HG03060 (cell line): ENCODE results near the gene TDRD15.
"Not testable (repeated sequence)": the region's sequence is repeated elsewhere in the genome, so short reads cannot be mapped to it uniquely, and the experiment has no call there.

Experiments used
- ATAC-seq: cut with Tn5 transposase; IDR thresholded peaks from one replicate; pipeline ENCODE4 v1.9.1; 2021; ENCODE audit warnings: low read depth, moderate number of reproducible peaks; ENCODE audit not compliant: unreplicated experiment

Gene TDRD15

DNA sequence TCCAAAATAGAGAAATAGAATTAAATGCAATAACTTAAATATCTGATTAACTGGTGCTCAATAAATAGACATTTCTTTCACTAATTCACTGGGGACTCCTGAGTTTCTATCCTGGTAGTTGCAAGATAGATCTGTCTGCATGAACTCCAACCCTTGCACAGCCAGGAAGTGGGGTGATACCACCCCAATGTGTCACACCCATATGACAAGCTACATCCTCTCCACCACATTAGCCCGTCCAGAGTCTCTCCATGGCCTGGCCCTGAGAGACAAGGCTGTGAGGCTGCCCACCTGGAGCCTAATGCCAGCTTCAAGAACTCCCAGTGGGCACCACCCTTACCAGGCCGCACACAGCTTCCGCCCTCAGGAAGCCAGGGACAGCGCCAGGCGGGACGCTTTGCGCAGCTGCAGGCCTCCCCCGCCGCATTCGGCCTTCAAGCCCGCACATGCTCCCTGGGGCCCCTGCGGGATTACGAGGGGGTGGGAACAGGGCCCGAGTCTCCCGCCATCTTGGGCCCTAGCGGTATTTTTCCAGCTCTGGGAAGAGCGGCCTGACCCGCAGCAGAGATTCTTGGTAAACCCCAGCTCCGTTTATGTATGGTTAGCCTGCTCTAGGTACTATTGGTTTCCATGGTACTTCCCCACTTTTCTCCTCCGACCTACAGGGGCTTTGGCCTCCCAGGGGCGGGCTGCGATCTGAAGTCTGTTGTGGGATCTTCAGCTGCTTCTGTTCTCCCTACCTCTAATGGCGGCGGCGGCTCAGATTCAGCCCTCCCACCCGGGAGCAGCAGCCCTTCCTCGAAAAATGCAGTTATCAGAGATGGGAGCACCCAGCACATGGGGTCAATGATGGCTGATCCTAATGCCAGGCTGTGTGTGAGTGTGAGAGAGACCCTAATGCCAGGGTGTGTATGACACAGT lies at the start of gene TDRD15:
TDRD15 (plus strand) TSS at position 496 of the 921 bp plus-strand sequence. CDS start 13,500 bp downstream, outside the sequence.
- no peak for ATAC-seq

GRCh38 chr2:21078296-21078695 lies 45.5 kb upstream of the TDRD15 start:
- no peak for ATAC-seq

DNA sequence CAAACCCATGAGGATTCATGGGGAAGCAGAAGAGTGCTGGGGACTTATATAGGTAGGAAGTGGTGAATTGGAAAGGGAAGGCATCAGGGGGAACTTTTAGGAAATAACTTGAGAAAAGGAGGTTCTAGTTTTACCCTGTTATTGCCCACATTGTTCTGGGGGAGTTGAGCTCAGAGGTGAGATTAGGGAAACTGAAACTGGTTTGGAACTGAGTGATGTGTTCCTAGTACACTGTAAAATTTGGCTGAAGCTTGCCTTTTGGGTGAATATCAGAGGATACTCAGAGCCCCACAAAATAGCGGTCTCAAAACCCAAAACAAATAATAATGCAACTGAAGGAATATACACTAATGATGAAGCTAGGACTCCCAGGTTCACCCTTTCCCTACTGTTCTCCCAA lies 40.3 kb upstream of the TDRD15 start:
- no peak for ATAC-seq

GRCh38 chr2:21084401-21084800 lies 39.4 kb upstream of the TDRD15 start:
- ATAC-seq, result no peak

- no peak for ATAC-seq
Measured at GRCh38 chr2:21092308-21092869, 31.4 kb upstream of the TDRD15 start.

DNA sequence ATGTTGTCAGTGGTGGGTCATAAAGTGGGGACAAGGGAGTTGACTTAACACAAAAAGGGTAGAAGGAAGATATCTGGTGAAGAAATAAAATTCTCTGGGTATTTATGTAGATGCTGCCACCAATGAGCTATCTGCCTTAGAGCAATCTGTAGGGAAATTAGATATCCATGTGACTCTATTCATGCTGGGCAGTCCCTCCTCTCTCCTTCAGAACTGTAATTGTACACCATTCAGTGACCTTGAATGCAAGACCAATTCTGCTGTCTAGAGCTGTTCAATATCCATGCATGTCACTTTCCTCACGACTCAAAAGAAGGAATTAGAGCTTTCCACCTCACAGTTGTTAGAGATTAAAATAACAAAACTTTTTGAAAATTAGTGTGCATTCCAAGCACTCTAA lies 28.6 kb upstream of the TDRD15 start:
- no peak for ATAC-seq

DNA sequence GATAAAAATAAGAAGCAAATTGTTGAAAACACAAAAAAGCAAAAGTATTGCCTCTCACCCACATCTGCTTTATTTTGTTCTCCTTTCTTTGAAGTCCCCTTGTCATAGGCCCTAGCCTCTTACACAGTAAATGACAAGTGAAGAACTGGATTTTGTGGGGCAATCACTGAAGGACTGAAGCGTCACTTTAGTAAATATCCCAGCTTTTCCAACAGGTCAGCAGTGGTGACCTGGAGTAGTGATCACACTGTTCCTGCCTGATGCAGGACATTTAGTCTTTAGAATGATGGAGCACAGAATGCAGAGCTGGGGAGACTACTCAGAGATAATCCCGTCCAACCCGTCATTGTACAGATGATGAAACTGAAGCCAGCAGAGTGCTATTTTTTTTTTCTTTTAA lies 28.1 kb upstream of the TDRD15 start:
- no peak for ATAC-seq

GRCh38 chr2:21096458-21096857 lies 27.3 kb upstream of the TDRD15 start:
- no peak for ATAC-seq

GRCh38 chr2:21097331-21097730 lies 26.4 kb upstream of the TDRD15 start:
- no peak for ATAC-seq

DNA sequence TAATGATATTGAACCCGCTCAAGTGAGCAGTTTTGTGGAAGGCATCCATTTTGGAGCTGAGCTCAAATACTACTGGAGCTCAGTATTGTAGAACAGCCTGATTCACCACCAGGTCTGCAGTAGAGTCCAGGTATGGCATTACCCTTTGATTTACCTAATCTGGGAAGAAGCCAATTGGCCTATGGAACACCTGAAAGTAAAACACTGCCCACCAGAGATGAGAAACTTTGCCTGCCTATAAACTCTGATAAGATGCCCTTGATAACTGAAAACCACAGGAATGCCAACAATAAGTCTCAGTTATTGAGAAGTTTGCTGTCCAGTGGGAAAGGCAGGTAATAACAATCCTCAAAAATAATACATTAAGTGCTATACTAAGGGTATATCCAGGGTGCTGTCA lies 25.5 kb upstream of the TDRD15 start:
- no peak for ATAC-seq

DNA sequence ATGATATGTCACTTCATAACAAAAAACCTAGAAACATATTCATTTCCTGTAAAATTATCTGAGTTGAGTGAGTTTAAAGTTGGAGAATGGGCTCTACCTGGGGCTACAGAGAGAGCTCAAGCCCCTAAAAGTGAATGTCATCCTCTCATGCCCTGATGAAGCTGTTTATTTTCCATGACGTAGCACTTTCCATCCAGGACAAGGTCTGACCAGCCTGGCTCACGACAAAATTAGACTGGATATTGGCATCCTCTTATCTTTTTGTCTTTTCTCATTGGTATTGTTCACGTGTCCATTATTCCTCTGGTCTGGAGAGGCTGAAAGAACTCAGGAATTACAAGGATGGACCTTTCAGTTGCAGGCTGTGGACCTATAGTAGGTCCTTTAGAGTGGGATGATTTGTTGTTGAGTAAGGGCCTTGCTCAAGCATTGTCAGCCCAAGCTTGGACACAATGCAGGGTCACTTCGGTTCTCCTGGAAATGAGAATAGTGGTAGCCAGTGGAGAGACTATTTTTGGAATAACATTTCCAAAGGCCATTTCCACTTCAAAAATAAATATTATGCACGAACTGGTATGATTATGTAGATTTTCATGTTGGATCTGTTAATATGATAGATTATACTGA lies 24.4 kb upstream of the TDRD15 start:
- ATAC-seq, result no peak

GRCh38 chr2:21101514-21102155 lies 22.1 kb upstream of the TDRD15 start:
- not testable (repeated sequence) for ATAC-seq

- no peak for ATAC-seq
Measured at GRCh38 chr2:21102356-21102755, 21.4 kb upstream of the TDRD15 start.

- ATAC-seq, result no peak
Measured at GRCh38 chr2:21103274-21103891, 20.4 kb upstream of the TDRD15 start.

DNA sequence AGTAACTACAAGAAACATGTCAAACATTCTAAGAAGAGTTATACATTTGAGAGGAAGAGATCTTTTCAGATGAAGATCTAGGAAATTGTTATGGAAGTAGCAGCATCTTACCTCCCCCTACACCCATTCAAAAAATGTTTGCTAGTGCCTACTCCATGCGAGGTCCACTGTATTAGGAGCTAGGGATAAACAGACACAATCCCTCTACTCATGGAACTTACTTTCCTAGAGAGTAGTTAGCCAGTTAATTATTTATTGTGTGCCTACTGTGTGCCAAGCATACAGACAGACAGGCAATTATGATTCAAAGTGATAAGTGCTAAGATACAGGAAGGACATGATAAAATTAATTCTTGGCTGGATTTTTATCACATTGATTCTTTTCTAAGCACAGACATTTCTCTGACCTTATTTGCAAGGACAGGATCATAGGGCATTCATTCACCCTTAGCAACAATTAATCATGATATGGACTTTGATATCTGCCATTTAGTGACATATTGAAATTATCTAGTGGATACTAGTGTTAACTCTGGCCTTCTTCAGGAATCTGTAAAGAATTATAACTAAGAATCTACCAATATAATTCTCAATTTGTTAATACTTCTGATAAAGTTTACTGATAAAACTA lies 19.6 kb upstream of the TDRD15 start:
- no peak for ATAC-seq

DNA sequence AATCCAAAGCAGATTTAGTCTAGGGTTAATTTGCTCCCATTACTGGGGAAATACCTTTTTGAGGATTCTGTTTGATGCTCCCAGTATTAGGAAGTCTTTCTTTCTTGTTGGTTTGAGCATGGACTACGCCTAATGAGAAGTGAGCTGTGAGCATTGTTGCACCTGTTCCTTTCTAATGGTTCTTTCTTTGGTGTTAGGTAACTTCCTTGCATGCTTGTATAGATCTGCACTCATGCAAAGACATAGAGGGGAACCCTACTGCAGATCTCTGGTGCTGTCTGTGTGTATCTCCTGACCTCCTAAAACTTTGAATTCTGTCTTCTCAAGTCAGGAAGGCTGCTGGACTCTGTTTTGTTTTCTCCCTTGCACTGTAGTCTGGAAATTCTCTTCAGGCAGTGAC lies 12.8 kb upstream of the TDRD15 start:
- no peak for ATAC-seq

DNA sequence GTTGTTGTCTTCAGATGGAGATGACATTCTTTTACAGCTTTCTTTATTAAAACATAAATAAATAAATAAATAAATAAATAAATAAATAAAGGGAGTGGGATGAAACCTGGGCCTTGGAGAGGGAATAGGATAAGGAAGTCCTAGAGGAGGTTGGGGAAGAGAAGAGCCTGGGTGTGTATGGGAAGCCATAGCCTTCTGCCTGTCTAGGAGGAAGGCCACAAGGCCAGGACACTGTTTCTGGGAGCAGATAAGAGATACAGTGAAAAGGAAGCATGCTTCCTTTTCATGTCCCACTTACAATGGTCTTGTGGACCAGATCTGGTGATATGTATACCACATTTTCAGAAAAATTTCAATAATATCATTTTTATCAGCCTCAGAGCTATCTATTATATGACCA lies 6.1 kb upstream of the TDRD15 start:
- no peak for ATAC-seq

GRCh38 chr2:21118302-21118920 lies 5.4 kb upstream of the TDRD15 start:
- no peak for ATAC-seq

DNA sequence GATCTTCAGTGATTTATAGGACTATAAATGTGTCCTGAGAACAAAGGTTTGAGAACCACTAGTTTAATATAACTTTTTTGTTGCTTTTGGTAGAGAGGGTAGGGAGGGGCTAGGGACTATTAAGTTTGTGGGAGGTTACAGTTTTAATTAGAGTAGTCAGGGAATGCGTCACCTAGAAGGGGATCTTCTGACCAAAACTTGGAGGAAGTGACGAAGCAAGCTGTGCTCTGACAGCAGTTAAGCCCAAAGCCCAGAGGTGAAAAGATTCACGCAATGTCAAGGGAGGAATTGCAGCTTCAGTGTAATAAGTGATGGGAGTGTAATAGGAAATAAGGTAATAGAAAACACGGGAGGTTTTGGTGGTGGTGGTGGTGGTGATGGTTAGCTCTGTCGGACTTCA lies 8.1 kb downstream of the TDRD15 start:
- ATAC-seq, result no peak

GRCh38 chr2:21135585-21135984 lies 11.8 kb downstream of the TDRD15 start:
- no peak for ATAC-seq
